Measurements from ENCODE around the gene IRX5. TPM values are rescaled to one million over a fixed set of nuclear protein-coding genes. Genes with fewer than 3 reads are reported as not detected.

Gene IRX5
- total and polyA plus RNA-seq, 4 experiments from 2014 or later: 0.10 TPM; not detected in 3

GRCh38 chr16:54930869-54931119 is 129 bp downstream of the IRX5 start:
- peak overlapping the region; percentile 78 to 97 (median 94) for H3K4me3 Mint-ChIP-seq
- peaks cover 0 to 11% of the 10 kb centered on the region in 2 donors for H3K36me3 Mint-ChIP-seq
- H3K27ac ChIP-seq (ENCODE audit: low read depth, low read length): no peak overlapping the region
- no peak overlapping the region for H3K27ac Mint-ChIP-seq
- intact Hi-C loops (cut with micrococcal nuclease): no loop called here
- H3K4me1 ChIP-seq (ENCODE audit: insufficient read depth, low read length): peaks cover 29% of the 10 kb centered on the region
- no peaks in the 10 kb centered on the region for H3K9me3 ChIP-seq (ENCODE audit: control insufficient read depth in 1 of 2, low read length in 2 of 2)
- peaks cover 20 to 44% (median 29%) of the 10 kb centered on the region in 4 donors for H3K4me1 Mint-ChIP-seq
- ChIA-PET CTCF (ENCODE audit: partially characterized antibody) (no interaction called here), POLR2A (ENCODE audit: partially characterized antibody) (no interaction called here)
- H3K9me3 Mint-ChIP-seq: peaks cover 0 to 33% (median 24%) of the 10 kb centered on the region in 8 donors
- H3K27me3 ChIP-seq (ENCODE audit: insufficient read depth, low read length): peaks cover 41% of the 10 kb centered on the region
- H3K36me3 ChIP-seq (ENCODE audit: insufficient read depth, low read length): no peaks in the 10 kb centered on the region
- no peak for DNase-seq
- peaks cover 46 to 54% of the 10 kb centered on the region in 2 donors for H3K27me3 Mint-ChIP-seq
- peak overlapping the region in 1 of 2 donors; percentile 60 for H3K4me3 ChIP-seq (ENCODE audit: low read length in 2 of 2)

GRCh38 chr16:54931120-54932014 is 702 bp downstream of the IRX5 start:
- Histone ChIP-seq H3K27ac (ENCODE audit: low read depth, low read length) (no peak overlapping the region), H3K4me3 (ENCODE audit: low read length in 2 of 2) (no peak overlapping the region), H3K36me3 (ENCODE audit: insufficient read depth, low read length) (no peaks in the 10 kb centered on the region), H3K9me3 (ENCODE audit: control insufficient read depth in 1 of 2, low read length in 2 of 2) (no peaks in the 10 kb centered on the region), H3K27me3 (ENCODE audit: insufficient read depth, low read length) (peaks cover 41% of the 10 kb centered on the region), H3K4me1 (ENCODE audit: insufficient read depth, low read length) (peaks cover 29% of the 10 kb centered on the region)
- Mint-ChIP-seq H3K9me3 (peaks cover 0 to 31% (median 22%) of the 10 kb centered on the region in 8 donors), H3K4me3 (peak overlapping the region; percentile 51 to 73 (median 64)), H3K36me3 (peaks cover 0 to 11% of the 10 kb centered on the region in 2 donors), H3K4me1 (peaks cover 20 to 46% (median 29%) of the 10 kb centered on the region in 4 donors), H3K27me3 (peaks cover 44 to 55% of the 10 kb centered on the region in 2 donors), H3K27ac (peak overlapping the region in 2 of 7 donors; percentile 41 to 52)
- DNase-seq: peak in 2 of 5 donors; percentile 10 to 12
- intact Hi-C loops (cut with micrococcal nuclease): no loop called here
- POLR2A ChIA-PET (ENCODE audit: partially characterized antibody): no interaction called here
- CTCF ChIA-PET (ENCODE audit: partially characterized antibody): no interaction called here

- no peaks in the 10 kb centered on the region for H3K36me3 ChIP-seq (ENCODE audit: insufficient read depth, low read length)
- intact Hi-C loops (cut with micrococcal nuclease): no loop called here
- peaks cover 32% of the 10 kb centered on the region for H3K4me1 ChIP-seq (ENCODE audit: insufficient read depth, low read length)
- peaks cover 0 to 11% of the 10 kb centered on the region in 2 donors for H3K36me3 Mint-ChIP-seq
- H3K9me3 Mint-ChIP-seq: peaks cover 0 to 27% (median 18%) of the 10 kb centered on the region in 8 donors
- ChIA-PET POLR2A (ENCODE audit: partially characterized antibody) (no interaction called here), CTCF (ENCODE audit: partially characterized antibody) (no interaction called here)
- no peak overlapping the region for H3K27ac ChIP-seq (ENCODE audit: low read depth, low read length)
- H3K4me1 Mint-ChIP-seq: peaks cover 22 to 50% (median 33%) of the 10 kb centered on the region in 4 donors
- peaks cover 45 to 55% of the 10 kb centered on the region in 2 donors for H3K27me3 Mint-ChIP-seq
- no peak overlapping the region for H3K4me3 ChIP-seq (ENCODE audit: low read length in 2 of 2)
- H3K4me3 Mint-ChIP-seq: peak overlapping the region in 7 of 8 donors; percentile 51 to 73 (median 66)
- DNase-seq: no peak
- no peaks in the 10 kb centered on the region for H3K9me3 ChIP-seq (ENCODE audit: control insufficient read depth in 1 of 2, low read length in 2 of 2)
- H3K27me3 ChIP-seq (ENCODE audit: insufficient read depth, low read length): peaks cover 39% of the 10 kb centered on the region
- H3K27ac Mint-ChIP-seq: peak overlapping the region in 2 of 7 donors; percentile 41 to 52
Observed at GRCh38 chr16:54932021-54932660, 1.5 kb downstream of the IRX5 start.

- Mint-ChIP-seq H3K36me3 (peaks cover 0 to 11% of the 10 kb centered on the region in 2 donors), H3K9me3 (peaks cover 0 to 23% (median 14%) of the 10 kb centered on the region in 8 donors), H3K4me3 (peak overlapping the region in 3 of 8 donors; percentile 29 to 38 (median 31)), H3K27me3 (peaks cover 44 to 48% of the 10 kb centered on the region in 2 donors), H3K27ac (peak overlapping the region in 1 of 7 donors; percentile 51), H3K4me1 (peaks cover 20 to 48% (median 31%) of the 10 kb centered on the region in 4 donors)
- Histone ChIP-seq H3K9me3 (ENCODE audit: control insufficient read depth in 1 of 2, low read length in 2 of 2) (no peaks in the 10 kb centered on the region), H3K4me1 (ENCODE audit: insufficient read depth, low read length) (peaks cover 35% of the 10 kb centered on the region), H3K4me3 (ENCODE audit: low read length in 2 of 2) (no peak overlapping the region), H3K36me3 (ENCODE audit: insufficient read depth, low read length) (no peaks in the 10 kb centered on the region), H3K27me3 (ENCODE audit: insufficient read depth, low read length) (peaks cover 34% of the 10 kb centered on the region), H3K27ac (ENCODE audit: low read depth, low read length) (no peak overlapping the region)
- intact Hi-C loops (cut with micrococcal nuclease): no loop called here
- no peak for DNase-seq
- CTCF ChIA-PET (ENCODE audit: partially characterized antibody): no interaction called here
- POLR2A ChIA-PET (ENCODE audit: partially characterized antibody): no interaction called here
Observed at GRCh38 chr16:54932737-54933254, 2.1 kb downstream of the IRX5 start.

- no peak for DNase-seq
- POLR2A ChIA-PET (ENCODE audit: partially characterized antibody): no interaction called here
- peaks cover 0 to 22% (median 13%) of the 10 kb centered on the region in 8 donors for H3K9me3 Mint-ChIP-seq
- H3K27me3 Mint-ChIP-seq: peaks cover 45 to 46% of the 10 kb centered on the region in 2 donors
- H3K9me3 ChIP-seq (ENCODE audit: control insufficient read depth in 1 of 2, low read length in 2 of 2): no peaks in the 10 kb centered on the region
- intact Hi-C loops (cut with micrococcal nuclease): no loop called here
- H3K4me3 Mint-ChIP-seq: peak overlapping the region in 4 of 8 donors; percentile 35 to 56 (median 46)
- H3K27ac Mint-ChIP-seq: peak overlapping the region in 2 of 7 donors; percentile 28 to 68
- peaks cover 17 to 43% (median 30%) of the 10 kb centered on the region in 4 donors for H3K4me1 Mint-ChIP-seq
- peaks cover 0 to 8% of the 10 kb centered on the region in 2 donors for H3K36me3 Mint-ChIP-seq
- peaks cover 33% of the 10 kb centered on the region for H3K4me1 ChIP-seq (ENCODE audit: insufficient read depth, low read length)
- no peaks in the 10 kb centered on the region for H3K36me3 ChIP-seq (ENCODE audit: insufficient read depth, low read length)
- H3K27me3 ChIP-seq (ENCODE audit: insufficient read depth, low read length): peaks cover 38% of the 10 kb centered on the region
- H3K27ac ChIP-seq (ENCODE audit: low read depth, low read length): no peak overlapping the region
- CTCF ChIA-PET (ENCODE audit: partially characterized antibody): no interaction called here
- no peak overlapping the region for H3K4me3 ChIP-seq (ENCODE audit: low read length in 2 of 2)
Observed at GRCh38 chr16:54933281-54934011, 2.8 kb downstream of the IRX5 start.

- H3K9me3 ChIP-seq (ENCODE audit: control insufficient read depth in 1 of 2, low read length in 2 of 2): no peaks in the 10 kb centered on the region
- H3K4me3 Mint-ChIP-seq: peak overlapping the region in 4 of 8 donors; percentile 20 to 58 (median 35)
- CTCF ChIA-PET (ENCODE audit: partially characterized antibody): no interaction called here
- H3K36me3 Mint-ChIP-seq: peaks cover 0 to 2% of the 10 kb centered on the region in 2 donors
- H3K27ac ChIP-seq (ENCODE audit: low read depth, low read length): no peak overlapping the region
- peak overlapping the region in 3 of 7 donors; percentile 51 to 57 (median 55) for H3K27ac Mint-ChIP-seq
- no peak overlapping the region for H3K4me3 ChIP-seq (ENCODE audit: low read length in 2 of 2)
- peaks cover 50% of the 10 kb centered on the region for H3K27me3 ChIP-seq (ENCODE audit: insufficient read depth, low read length)
- H3K9me3 Mint-ChIP-seq: peaks cover 0 to 24% (median 12%) of the 10 kb centered on the region in 8 donors
- no peaks in the 10 kb centered on the region for H3K36me3 ChIP-seq (ENCODE audit: insufficient read depth, low read length)
- peaks cover 11 to 42% (median 28%) of the 10 kb centered on the region in 4 donors for H3K4me1 Mint-ChIP-seq
- DNase-seq: no peak
- POLR2A ChIA-PET (ENCODE audit: partially characterized antibody): no interaction called here
- intact Hi-C loops (cut with micrococcal nuclease): no loop called here
- peaks cover 25% of the 10 kb centered on the region for H3K4me1 ChIP-seq (ENCODE audit: insufficient read depth, low read length)
- H3K27me3 Mint-ChIP-seq: peaks cover 48 to 51% of the 10 kb centered on the region in 2 donors
Observed at GRCh38 chr16:54934481-54935265, 4.0 kb downstream of the IRX5 start.
